ENCODE data around the gene LARP1. TPM values are rescaled to one million over a fixed set of nuclear protein-coding genes. Genes with fewer than 3 reads are reported as not detected.

LARP1 gene
- total RNA-seq, 2 experiments from 2014 or later: 214 to 218 TPM

DNA sequence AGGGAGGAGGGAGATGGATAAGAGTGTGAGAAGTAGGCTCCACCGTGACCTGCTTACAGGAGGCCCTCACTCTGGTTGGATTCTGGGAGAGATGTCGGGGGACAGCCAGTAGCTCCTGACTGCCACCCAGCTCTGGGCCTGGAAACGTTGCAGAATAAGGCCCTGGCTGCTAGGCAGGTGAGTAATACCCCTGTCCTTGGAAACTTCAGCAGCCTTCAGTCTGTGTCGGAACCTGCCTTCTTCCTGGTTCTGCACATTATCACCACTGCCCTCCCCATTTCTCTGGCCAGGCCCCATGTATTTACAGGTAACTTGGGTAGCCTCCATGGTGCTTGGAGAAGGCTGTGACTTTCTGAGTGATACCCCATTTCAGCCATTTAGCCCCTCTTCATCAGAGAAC, 68.4 kb downstream of the LARP1 start:
- intact Hi-C loops (cut with micrococcal nuclease): no loop called here
- TF ChIP-seq, protein P1, sequence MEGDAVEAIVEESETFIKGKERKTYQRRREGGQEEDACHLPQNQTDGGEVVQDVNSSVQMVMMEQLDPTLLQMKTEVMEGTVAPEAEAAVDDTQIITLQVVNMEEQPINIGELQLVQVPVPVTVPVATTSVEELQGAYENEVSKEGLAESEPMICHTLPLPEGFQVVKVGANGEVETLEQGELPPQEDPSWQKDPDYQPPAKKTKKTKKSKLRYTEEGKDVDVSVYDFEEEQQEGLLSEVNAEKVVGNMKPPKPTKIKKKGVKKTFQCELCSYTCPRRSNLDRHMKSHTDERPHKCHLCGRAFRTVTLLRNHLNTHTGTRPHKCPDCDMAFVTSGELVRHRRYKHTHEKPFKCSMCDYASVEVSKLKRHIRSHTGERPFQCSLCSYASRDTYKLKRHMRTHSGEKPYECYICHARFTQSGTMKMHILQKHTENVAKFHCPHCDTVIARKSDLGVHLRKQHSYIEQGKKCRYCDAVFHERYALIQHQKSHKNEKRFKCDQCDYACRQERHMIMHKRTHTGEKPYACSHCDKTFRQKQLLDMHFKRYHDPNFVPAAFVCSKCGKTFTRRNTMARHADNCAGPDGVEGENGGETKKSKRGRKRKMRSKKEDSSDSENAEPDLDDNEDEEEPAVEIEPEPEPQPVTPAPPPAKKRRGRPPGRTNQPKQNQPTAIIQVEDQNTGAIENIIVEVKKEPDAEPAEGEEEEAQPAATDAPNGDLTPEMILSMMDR (IDR thresholded peaks at IDR 0.05): no peak
- no peak for DNase-seq
- Mint-ChIP-seq H3K27me3 (no peaks in the 10 kb centered on the region), H3K4me1 (ENCODE audit: low read depth) (peaks cover 14% of the 10 kb centered on the region), H3K27ac (peak overlapping the region; percentile 8), H3K9me3 (no peaks in the 10 kb centered on the region), H3K36me3 (ENCODE audit: low read depth) (peaks cover 46% of the 10 kb centered on the region), H3K4me3 (no peak overlapping the region)
- CTCF ChIA-PET: no interaction called here
- POLR2A ChIA-PET: interaction anchor here (0.6 kb wide), 1 partner anchor 366 kb away, joined by 3 read pairs; no protein-coding TSS in a partner anchor
- ATAC-seq: no peak

DNA sequence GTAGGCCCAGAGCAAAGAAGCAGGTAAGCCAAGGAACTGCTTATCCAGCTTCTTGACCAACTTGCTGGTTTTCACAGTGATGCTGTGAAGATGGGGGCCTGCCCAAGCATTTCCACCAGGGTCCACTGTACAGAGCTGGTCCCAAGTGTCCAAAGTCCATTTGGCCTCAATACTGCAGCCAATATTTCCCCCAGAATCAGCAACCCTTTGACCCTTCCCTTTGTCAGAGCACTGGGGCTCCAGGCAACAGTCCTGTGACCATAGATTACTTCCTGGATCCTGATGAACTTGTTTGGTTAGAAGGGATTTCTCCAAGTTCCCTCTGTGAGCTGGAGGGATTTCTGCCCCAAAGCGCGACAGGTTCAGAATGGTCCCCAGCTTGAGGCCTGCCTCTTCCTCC, 68.9 kb downstream of the LARP1 start:
- peaks cover 12% of the 10 kb centered on the region for H3K4me1 Mint-ChIP-seq (ENCODE audit: low read depth)
- TF ChIP-seq, protein P1 (IDR thresholded peaks at IDR 0.05): no peak
- no peaks in the 10 kb centered on the region for H3K9me3 Mint-ChIP-seq
- no peak overlapping the region for H3K4me3 Mint-ChIP-seq
- ChIA-PET CTCF (no interaction called here), POLR2A (no interaction called here)
- H3K27ac Mint-ChIP-seq: no peak overlapping the region
- no peaks in the 10 kb centered on the region for H3K27me3 Mint-ChIP-seq
- H3K36me3 Mint-ChIP-seq (ENCODE audit: low read depth): peaks cover 43% of the 10 kb centered on the region
- intact Hi-C loops (cut with micrococcal nuclease): no loop called here
- ATAC-seq: no peak
- DNase-seq: no peak

DNA sequence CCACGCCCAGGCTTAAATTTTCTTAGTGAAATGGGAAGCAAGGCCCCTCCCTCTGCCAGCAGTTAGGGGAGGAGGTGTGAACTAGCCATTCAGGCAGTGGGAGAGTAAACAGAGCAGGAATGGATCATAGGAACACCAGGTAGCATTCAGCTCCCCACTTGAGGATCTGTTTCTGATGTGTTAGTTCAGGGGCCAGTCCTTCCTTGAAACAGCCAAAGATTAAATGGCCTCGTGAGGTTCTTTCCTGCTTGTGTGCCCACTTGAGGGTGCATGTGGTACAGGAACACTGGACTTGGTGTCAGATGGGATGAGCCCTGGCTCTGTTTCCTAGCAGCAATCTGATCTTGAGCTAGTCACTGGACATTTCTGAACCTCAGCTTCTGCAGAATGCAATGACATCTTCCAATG, 74.0 kb downstream of the LARP1 start:
- intact Hi-C loops (cut with micrococcal nuclease): no loop called here
- Mint-ChIP-seq H3K9me3 (no peaks in the 10 kb centered on the region), H3K27me3 (no peaks in the 10 kb centered on the region), H3K27ac (peak overlapping the region; percentile 52), H3K4me3 (no peak overlapping the region), H3K36me3 (ENCODE audit: low read depth) (peaks cover 31% of the 10 kb centered on the region), H3K4me1 (ENCODE audit: low read depth) (peaks cover 27% of the 10 kb centered on the region)
- POLR2A ChIA-PET: interaction anchor here (0.7 kb wide), 1 partner anchor 71 kb away, joined by 4 read pairs; no protein-coding TSS in a partner anchor
- TF ChIP-seq, protein P1 (IDR thresholded peaks at IDR 0.05): no peak
- no peak for ATAC-seq
- CTCF ChIA-PET: interaction anchor here (1.5 kb wide), 1 partner anchor 14 kb away, joined by 3 read pairs; no protein-coding TSS in a partner anchor
- DNase-seq: no peak

DNA sequence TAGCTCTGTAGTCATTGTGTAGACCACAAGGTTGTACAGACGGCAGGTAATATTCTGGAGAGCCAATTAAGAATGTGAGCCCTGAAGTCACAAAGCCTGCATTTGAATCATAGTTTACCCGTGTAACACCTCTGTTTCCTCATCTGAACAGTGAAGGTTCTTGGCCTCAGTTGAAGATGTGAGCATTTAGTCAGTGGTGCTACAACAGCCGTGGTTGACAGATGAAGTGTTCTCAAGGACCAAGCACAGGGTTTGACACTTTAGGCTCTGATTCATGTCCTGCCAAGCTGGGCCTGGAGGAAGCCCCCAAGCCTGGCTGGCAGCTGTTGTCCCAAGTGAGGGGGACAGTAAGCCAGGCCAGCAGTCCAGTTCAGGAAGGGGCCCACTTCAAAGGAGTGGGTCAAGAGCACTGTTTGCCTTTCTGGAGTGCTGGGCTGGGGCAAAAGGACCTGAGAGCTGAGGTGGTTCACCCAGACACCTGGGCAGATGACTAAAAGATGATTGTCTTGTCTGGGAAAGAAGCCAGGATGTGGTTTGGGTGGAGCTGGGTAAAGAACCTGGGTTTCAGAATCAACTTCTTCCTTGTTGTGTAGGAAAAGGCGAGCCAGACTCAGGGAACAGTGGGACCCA, 74.5 kb downstream of the LARP1 start:
- Mint-ChIP-seq H3K36me3 (ENCODE audit: low read depth) (peaks cover 29% of the 10 kb centered on the region), H3K4me1 (ENCODE audit: low read depth) (peaks cover 27% of the 10 kb centered on the region), H3K9me3 (no peaks in the 10 kb centered on the region), H3K27me3 (no peaks in the 10 kb centered on the region), H3K27ac (peak overlapping the region; percentile 75), H3K4me3 (no peak overlapping the region)
- intact Hi-C loops (cut with micrococcal nuclease): no loop called here
- ChIA-PET CTCF (interaction anchor here (0.8 to 1.5 kb wide), 2 partner anchors 13 to 179 kb away, joined by 3 read pairs; no protein-coding TSS in a partner anchor), POLR2A (interaction anchor here (0.7 kb wide), 1 partner anchor 72 kb away, joined by 4 read pairs; no protein-coding TSS in a partner anchor)
- TF ChIP-seq, protein P1 (IDR thresholded peaks at IDR 0.05): no peak
- ATAC-seq (peak; percentile 89), DNase-seq (peak; percentile 28)

DNA sequence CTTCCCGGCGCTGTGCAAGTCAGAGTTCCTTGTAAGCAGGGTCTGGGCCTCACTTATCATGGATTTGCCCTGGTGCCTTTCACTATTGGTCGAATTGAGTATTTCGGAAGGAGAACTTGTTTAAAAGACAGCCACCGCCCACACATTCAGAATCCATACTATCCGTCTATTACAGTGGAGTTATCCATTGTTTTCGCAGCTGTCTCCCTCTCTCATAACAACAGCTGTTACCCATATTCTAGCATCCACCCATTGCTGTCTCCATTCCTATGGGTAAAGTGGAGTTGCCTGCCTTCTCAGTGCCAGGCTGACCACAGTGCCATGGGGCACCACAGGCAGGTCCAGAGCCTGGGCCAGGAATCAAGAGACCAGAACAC, 75.0 kb downstream of the LARP1 start:
- intact Hi-C loops (cut with micrococcal nuclease): no loop called here

More for the DNA sequence above, 75.0 kb downstream of the LARP1 start:
- CTCF ChIA-PET: interaction anchor here (0.8 to 1.5 kb wide), 2 partner anchors 13 to 180 kb away, joined by 3 read pairs; no protein-coding TSS in a partner anchor
- H3K36me3 Mint-ChIP-seq (ENCODE audit: low read depth): peaks cover 29% of the 10 kb centered on the region
- TF ChIP-seq, protein P1 (IDR thresholded peaks at IDR 0.05): no peak
- POLR2A ChIA-PET: no interaction called here
- no peak overlapping the region for H3K4me3 Mint-ChIP-seq
- H3K27me3 Mint-ChIP-seq: no peaks in the 10 kb centered on the region
- peaks cover 27% of the 10 kb centered on the region for H3K4me1 Mint-ChIP-seq (ENCODE audit: low read depth)
- DNase-seq (no peak), ATAC-seq (no peak)
- H3K27ac Mint-ChIP-seq: peak overlapping the region; percentile 75
- H3K9me3 Mint-ChIP-seq: no peaks in the 10 kb centered on the region

Data from activated CD8-positive, alpha-beta T cell treated with anti-CD3 and anti-CD28 coated beads for 36 hours (primary cell).